DND-41 (cell line): ENCODE data around the gene CHD6.

Source experiments
- ATAC-seq: fragments of 200-7000 bp; cut with Tn5 transposase; 3 replicates; pipeline ENCODE4 v1.9.1; 2021; ENCODE audit warnings: low read depth; ENCODE audit not compliant: insufficient read depth
- DNase-seq: peaks from one replicate; pipeline ENCODE4 v3.0.0-alpha.2; 2020
- H2AFZ ChIP-seq: 2 replicates; pipeline ENCODE4 v1.6.0; 2012; ENCODE audit warnings: low read depth, low read length
- H3K27ac ChIP-seq: 2 replicates; pipeline ENCODE4 v1.5.1; 2012; ENCODE audit warnings: low read length, inconsistent platforms
- H3K27me3 ChIP-seq: fragments of 200-600 bp; sonication (generic); 2 replicates; pipeline ENCODE4 v1.6.0; 2012; ENCODE audit warnings: low read length, mild to moderate bottlenecking, inconsistent platforms; ENCODE audit not compliant: insufficient read depth, poor library complexity
- H3K36me3 ChIP-seq: 2 replicates; pipeline ENCODE4 v1.5.1; 2012; ENCODE audit warnings: low read length, inconsistent platforms; ENCODE audit not compliant: insufficient read depth
- H3K4me1 ChIP-seq: 2 replicates; pipeline ENCODE4 v1.5.1; 2012; ENCODE audit warnings: mild to moderate bottlenecking, low read length; ENCODE audit not compliant: insufficient read depth
- H3K4me2 ChIP-seq: 2 replicates; pipeline ENCODE4 v1.6.0; 2012; ENCODE audit warnings: mild to moderate bottlenecking, moderate library complexity, low read length, inconsistent platforms; ENCODE audit not compliant: insufficient read depth
- H3K4me3 ChIP-seq, 2 experiments: fragments of 200-600 bp in 1 of 2; shearing (Covaris generic) in 1 of 2; 2 replicates each; pipeline ENCODE4 v1.5.1; 2012 to 2016; ENCODE audit warnings: inconsistent platforms in 2 of 2, low read length in 2 of 2, mild to moderate bottlenecking in 2 of 2, low read depth in 1 of 2, moderate library complexity in 1 of 2
- H3K79me2 ChIP-seq: 2 replicates; pipeline ENCODE4 v1.6.0; 2012; ENCODE audit warnings: low read length, inconsistent platforms; ENCODE audit not compliant: insufficient read depth
- H3K9ac ChIP-seq: 2 replicates; pipeline ENCODE4 v1.6.0; 2012; ENCODE audit warnings: low read depth, mild to moderate bottlenecking, inconsistent platforms, low read length, moderate library complexity
- H3K9me3 ChIP-seq: 2 replicates; pipeline ENCODE4 v1.5.1; 2012; ENCODE audit warnings: low read length, moderate library complexity, mild to moderate bottlenecking, inconsistent platforms; ENCODE audit not compliant: insufficient read depth, severe bottlenecking
- H4K20me1 ChIP-seq: 2 replicates; pipeline ENCODE4 v1.6.0; 2012; ENCODE audit warnings: low read length; ENCODE audit not compliant: insufficient read depth
- EZH2 ChIP-seq: IDR thresholded peaks from 3 replicates; pipeline ENCODE4 v1.6.1; 2012; ENCODE audit warnings: borderline replicate concordance, low read depth, mild to moderate bottlenecking, moderate library complexity, low read length, inconsistent platforms; ENCODE audit not compliant: severe bottlenecking
- TF ChIP-seq, protein P1 (sequence below): IDR thresholded peaks from 2 replicates; pipeline ENCODE4 v1.5.1; 2012; ENCODE audit warnings: borderline replicate concordance, low read length, moderate library complexity, mild to moderate bottlenecking; ENCODE audit not compliant: poor library complexity, severe bottlenecking; ENCODE audit errors: extremely low read depth

The CHD6 gene

DNA sequence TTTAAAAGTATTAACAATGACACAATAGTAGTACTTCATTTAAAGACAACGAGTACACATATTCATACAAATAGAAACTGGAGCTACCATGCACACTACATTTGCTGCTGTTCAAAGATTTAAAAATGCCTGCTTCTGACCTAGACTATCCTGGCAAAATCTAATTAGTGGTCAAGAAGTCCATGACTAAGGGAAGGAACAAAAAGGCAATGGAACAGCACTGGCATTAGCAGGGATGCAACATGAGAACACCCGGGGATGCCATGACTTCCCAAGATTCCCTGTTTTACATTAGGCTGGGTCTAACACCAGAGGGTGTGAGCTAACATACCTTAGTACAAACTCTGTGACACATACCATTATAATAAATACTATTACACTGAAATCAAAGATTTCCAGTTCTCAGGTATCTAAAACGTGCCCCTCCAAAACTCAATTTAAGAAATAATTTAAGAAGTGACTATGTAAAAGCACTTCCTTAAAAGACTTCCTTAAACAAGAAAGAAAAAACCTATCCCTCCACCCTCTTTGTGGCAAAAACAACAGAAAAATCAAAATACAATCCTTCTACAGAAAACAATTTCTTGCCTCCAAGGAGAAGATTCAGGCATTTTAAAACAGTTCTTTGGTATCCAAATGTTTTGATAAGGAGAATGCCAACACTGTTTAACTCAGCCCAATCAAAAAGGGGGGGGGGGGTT lies 25.5 kb downstream of the CHD6 start:
- peaks cover 14% of the 10 kb centered on the region for H4K20me1 ChIP-seq
- DNase-seq (no peak), ATAC-seq (no peak)
- peaks cover 52% of the 10 kb centered on the region for H3K9me3 ChIP-seq
- H3K27me3 ChIP-seq, result no peaks in the 10 kb centered on the region
- peaks cover 82% of the 10 kb centered on the region for H3K79me2 ChIP-seq
- no peaks in the 10 kb centered on the region for H3K4me1 ChIP-seq
- no peak overlapping the region for H3K4me3 ChIP-seq
- TF ChIP-seq, protein P1, sequence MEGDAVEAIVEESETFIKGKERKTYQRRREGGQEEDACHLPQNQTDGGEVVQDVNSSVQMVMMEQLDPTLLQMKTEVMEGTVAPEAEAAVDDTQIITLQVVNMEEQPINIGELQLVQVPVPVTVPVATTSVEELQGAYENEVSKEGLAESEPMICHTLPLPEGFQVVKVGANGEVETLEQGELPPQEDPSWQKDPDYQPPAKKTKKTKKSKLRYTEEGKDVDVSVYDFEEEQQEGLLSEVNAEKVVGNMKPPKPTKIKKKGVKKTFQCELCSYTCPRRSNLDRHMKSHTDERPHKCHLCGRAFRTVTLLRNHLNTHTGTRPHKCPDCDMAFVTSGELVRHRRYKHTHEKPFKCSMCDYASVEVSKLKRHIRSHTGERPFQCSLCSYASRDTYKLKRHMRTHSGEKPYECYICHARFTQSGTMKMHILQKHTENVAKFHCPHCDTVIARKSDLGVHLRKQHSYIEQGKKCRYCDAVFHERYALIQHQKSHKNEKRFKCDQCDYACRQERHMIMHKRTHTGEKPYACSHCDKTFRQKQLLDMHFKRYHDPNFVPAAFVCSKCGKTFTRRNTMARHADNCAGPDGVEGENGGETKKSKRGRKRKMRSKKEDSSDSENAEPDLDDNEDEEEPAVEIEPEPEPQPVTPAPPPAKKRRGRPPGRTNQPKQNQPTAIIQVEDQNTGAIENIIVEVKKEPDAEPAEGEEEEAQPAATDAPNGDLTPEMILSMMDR, result no peak
- TF ChIP-seq EZH2, result no peak
- no peak overlapping the region for H3K27ac ChIP-seq
- no peak overlapping the region for H3K9ac ChIP-seq
- H2AFZ ChIP-seq, result no peak overlapping the region
- H3K36me3 ChIP-seq, result peaks cover 18% of the 10 kb centered on the region
- H3K4me2 ChIP-seq, result no peak overlapping the region

DNA sequence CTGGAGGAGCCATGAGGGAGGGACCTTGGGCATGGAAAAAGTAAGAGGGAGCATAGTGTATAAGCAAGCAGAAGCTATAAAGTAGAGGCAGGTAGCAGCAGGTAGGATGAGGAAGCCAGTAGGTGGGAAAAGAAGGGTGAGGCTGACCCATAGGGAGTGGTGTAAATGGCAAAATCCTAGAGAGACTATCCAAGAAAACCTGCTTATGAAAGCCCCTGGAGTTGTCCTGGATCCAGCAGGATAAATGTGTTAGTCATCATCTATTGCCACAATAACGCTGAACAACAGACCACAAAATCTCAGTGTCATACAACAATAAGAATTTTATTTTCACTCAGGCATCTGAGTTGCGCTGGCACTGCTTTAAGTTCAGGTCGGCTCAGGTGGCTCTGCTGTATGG lies 30.2 kb downstream of the CHD6 start:
- Histone ChIP-seq H3K4me2 (no peak overlapping the region), H3K9me3 (peaks cover 38% of the 10 kb centered on the region), H3K36me3 (peaks cover 19% of the 10 kb centered on the region), H3K27ac (no peak overlapping the region), H4K20me1 (peaks cover 14% of the 10 kb centered on the region; the same call in 1 of the 2 replicates), H3K79me2 (peaks cover 82% of the 10 kb centered on the region), H2AFZ (no peak overlapping the region), H3K4me1 (no peaks in the 10 kb centered on the region), H3K9ac (no peak overlapping the region), H3K4me3 (no peak overlapping the region), H3K27me3 (no peaks in the 10 kb centered on the region)
- ATAC-seq, result no peak
- TF ChIP-seq, protein P1, result no peak
- no peak for TF ChIP-seq EZH2
- no peak for DNase-seq

DNA sequence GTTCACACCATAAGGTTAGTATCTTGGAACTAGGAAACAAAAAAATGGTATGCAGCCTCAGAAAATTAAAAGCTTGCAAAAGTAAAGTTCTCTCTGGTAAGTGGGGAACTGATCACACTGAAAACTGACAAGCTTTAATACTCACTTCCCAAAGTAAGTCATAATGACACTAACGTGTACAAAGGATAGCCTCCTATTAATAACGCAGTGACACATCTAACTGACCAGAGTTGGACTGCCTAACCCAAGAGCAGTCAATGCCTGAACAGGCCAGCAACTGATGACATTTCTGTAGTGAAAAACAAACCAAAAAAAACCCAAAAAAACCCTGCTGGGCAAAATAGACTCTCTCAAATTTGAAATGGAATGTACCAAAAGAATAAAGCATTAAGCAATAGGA lies 30.7 kb downstream of the CHD6 start:
- H3K27me3 ChIP-seq, result no peaks in the 10 kb centered on the region
- peaks cover 38% of the 10 kb centered on the region for H3K9me3 ChIP-seq
- H3K4me1 ChIP-seq, result no peaks in the 10 kb centered on the region
- ATAC-seq (no peak), DNase-seq (no peak)
- no peak overlapping the region for H2AFZ ChIP-seq
- TF ChIP-seq EZH2, result no peak
- TF ChIP-seq, protein P1, result no peak
- peaks cover 19% of the 10 kb centered on the region for H3K36me3 ChIP-seq
- no peak overlapping the region for H3K9ac ChIP-seq
- peaks cover 18% of the 10 kb centered on the region; the same call in 1 of the 2 replicates for H4K20me1 ChIP-seq
- H3K27ac ChIP-seq, result no peak overlapping the region
- no peak overlapping the region for H3K4me2 ChIP-seq
- peaks cover 82% of the 10 kb centered on the region for H3K79me2 ChIP-seq
- no peak overlapping the region for H3K4me3 ChIP-seq
